Epithelial cell of esophagus (primary cell): Measurements from ENCODE around the gene LTBP2.

ENCODE experiments used
- DNase-seq: peaks from one replicate; pipeline ENCODE4 v3.0.0; 2010; ENCODE audit warnings: low read depth
- H3K4me3 ChIP-seq: 2 replicates; pipeline ENCODE4 v1.5.1; 2011; ENCODE audit warnings: mild to moderate bottlenecking, low read length, control low read depth
- CTCF ChIP-seq: IDR thresholded peaks from 2 replicates; pipeline ENCODE4 v1.5.1; 2011; ENCODE audit warnings: low read depth, mild to moderate bottlenecking, low read length, control low read depth, inconsistent platforms; ENCODE audit not compliant: insufficient read depth; ENCODE audit errors: missing control alignments

LTBP2 gene

GRCh38 chr14:74648601-74649000 is 36.6 kb upstream of the LTBP2 start:
- TF ChIP-seq CTCF: no peak
- DNase-seq: peak; percentile 25
- H3K4me3 ChIP-seq: no peak overlapping the region

GRCh38 chr14:74647678-74648461 is 35.8 kb upstream of the LTBP2 start:
- no peak for TF ChIP-seq CTCF
- H3K4me3 ChIP-seq: no peak overlapping the region
- peak; percentile 75 for DNase-seq

- H3K4me3 ChIP-seq: no peak overlapping the region
- no peak for TF ChIP-seq CTCF
- DNase-seq: no peak
Observed at GRCh38 chr14:74647061-74647677, 35.1 kb upstream of the LTBP2 start.

GRCh38 chr14:74645756-74646470 is 33.9 kb upstream of the LTBP2 start:
- no peak for DNase-seq
- H3K4me3 ChIP-seq: no peak overlapping the region
- TF ChIP-seq CTCF: no peak

GRCh38 chr14:74645244-74645643 is 33.2 kb upstream of the LTBP2 start:
- DNase-seq: no peak
- no peak for TF ChIP-seq CTCF
- no peak overlapping the region for H3K4me3 ChIP-seq

- DNase-seq: no peak
- no peak overlapping the region for H3K4me3 ChIP-seq
- no peak for TF ChIP-seq CTCF
Observed at GRCh38 chr14:74641601-74642391, 29.8 kb upstream of the LTBP2 start.
